Panc1 (cell line): ENCODE results near the gene SPOCK1. TPM values are rescaled to one million over a fixed set of nuclear protein-coding genes. Genes with fewer than 3 reads are reported as not detected.

Experiments
- ATAC-seq: fragments of 200-7000 bp; cut with Tn5 transposase; 2 replicates; pipeline ENCODE4 v1.9.1; 2020; ENCODE audit warnings: mild to moderate bottlenecking, moderate library complexity
- BruUV-seq: library from RNA; stranded (reverse); fragments of 400-500 nt; replicated peaks from 2 replicates; lab custom pipeline; 2021; lab: Mats Ljungman, UMichigan
- CTCF ChIA-PET: fragments of 300-600 bp; sonication (Branson Sonifier 250); formaldehyde crosslinking; loops from one replicate; lab custom pipeline; 2022; ENCODE audit warnings: antibody characterized with exemption; lab: Charles Lee
- POLR2A ChIA-PET: fragments of 300-600 bp; sonication (Branson Sonifier 250); formaldehyde crosslinking; loops from one replicate; lab custom pipeline; 2022; ENCODE audit warnings: antibody characterized with exemption; lab: Charles Lee
- DNase-seq: peaks from one replicate; pipeline ENCODE4 v3.0.0-alpha.2; 2010; ENCODE audit warnings: low read depth, low spot score
- H3K27ac ChIP-seq: 2 replicates; pipeline ENCODE4 v1.5.1; 2011; ENCODE audit warnings: mild to moderate bottlenecking, low read length, inconsistent platforms
- H3K27me3 ChIP-seq: fragments of 200-500 bp; sonication (Bioruptor generic); 2 replicates; pipeline ENCODE4 v1.6.0; 2014; ENCODE audit warnings: low read length, inconsistent platforms; ENCODE audit not compliant: control insufficient read depth, insufficient read depth
- H3K36me3 ChIP-seq: fragments of 200-500 bp; sonication (Bioruptor generic); 2 replicates; pipeline ENCODE4 v1.5.1; 2014; ENCODE audit warnings: inconsistent platforms, mild to moderate bottlenecking, low read length, moderate library complexity; ENCODE audit not compliant: control insufficient read depth, insufficient read depth
- H3K4me1 ChIP-seq: 2 replicates; pipeline ENCODE4 v1.5.1; 2011; ENCODE audit warnings: inconsistent platforms, mild to moderate bottlenecking, low read length, moderate library complexity; ENCODE audit not compliant: control insufficient read depth, insufficient read depth
- H3K4me3 ChIP-seq, 2 experiments: 2 replicates each; pipeline ENCODE4 v1.5.1; 2011 to 2012; ENCODE audit warnings: low read depth in 2 of 2, low read length in 2 of 2, mild to moderate bottlenecking in 2 of 2, inconsistent platforms in 1 of 2, moderate library complexity in 1 of 2
- H3K9me3 ChIP-seq: fragments of 200-500 bp; sonication (Bioruptor generic); 2 replicates; pipeline ENCODE4 v1.5.1; 2014; ENCODE audit warnings: low read depth, mild to moderate bottlenecking, inconsistent platforms, low read length, moderate library complexity; ENCODE audit not compliant: control insufficient read depth, insufficient read depth
- POLR2AphosphoS5 ChIP-seq: IDR thresholded peaks from 2 replicates; pipeline ENCODE4 v1.6.1; 2012; ENCODE audit warnings: mild to moderate bottlenecking, low read depth, low read length, moderate library complexity
- SIN3A ChIP-seq: IDR thresholded peaks from 2 replicates; pipeline ENCODE4 v1.6.1; 2012; ENCODE audit warnings: low read depth, mild to moderate bottlenecking, low read length, moderate library complexity, borderline replicate concordance; ENCODE audit not compliant: insufficient read depth
- TCF7L2 ChIP-seq: IDR thresholded peaks from 2 replicates; pipeline ENCODE4 v1.6.1; 2011; ENCODE audit warnings: mild to moderate bottlenecking, low read depth, low read length, inconsistent platforms
- in situ Hi-C: cut with HindIII; loops from 2 replicates; pipeline ENCODE4 v1.10.0; 2016; ENCODE audit warnings: low sequenced_read_pairs, low pct_unique_long_range_greater_than_20kb
- intact Hi-C: fragments of 100-400 bp; cut with micrococcal nuclease; formaldehyde crosslinking; loops from one replicate; pipeline ENCODE4 v1.10.0; 2022; ENCODE audit not compliant: unreplicated experiment
- total RNA-seq: library from RNA; stranded (reverse); gene quantifications from one replicate; pipeline ENCODE4 v1.2.1, GENCODE V29; 2021; ENCODE audit not compliant: unreplicated experiment
- TF ChIP-seq, protein P1 (sequence below): fragments of 450-650 bp; IDR thresholded peaks from 2 replicates; pipeline ENCODE4 v1.5.1; 2017; ENCODE audit warnings: mild to moderate bottlenecking
- TF ChIP-seq, protein P2 (sequence below), 2 experiments: IDR thresholded peaks; 2 replicates each; pipeline ENCODE4 v1.6.1; 2011 to 2012; ENCODE audit warnings: low read depth in 2 of 2, control low read depth in 1 of 2, low read length in 1 of 2, mild to moderate bottlenecking in 1 of 2, moderate library complexity in 1 of 2; ENCODE audit not compliant: insufficient read depth in 1 of 2

The SPOCK1 gene
- total RNA-seq, 1 experiment from 2014 or later, result 15.6 TPM

DNA sequence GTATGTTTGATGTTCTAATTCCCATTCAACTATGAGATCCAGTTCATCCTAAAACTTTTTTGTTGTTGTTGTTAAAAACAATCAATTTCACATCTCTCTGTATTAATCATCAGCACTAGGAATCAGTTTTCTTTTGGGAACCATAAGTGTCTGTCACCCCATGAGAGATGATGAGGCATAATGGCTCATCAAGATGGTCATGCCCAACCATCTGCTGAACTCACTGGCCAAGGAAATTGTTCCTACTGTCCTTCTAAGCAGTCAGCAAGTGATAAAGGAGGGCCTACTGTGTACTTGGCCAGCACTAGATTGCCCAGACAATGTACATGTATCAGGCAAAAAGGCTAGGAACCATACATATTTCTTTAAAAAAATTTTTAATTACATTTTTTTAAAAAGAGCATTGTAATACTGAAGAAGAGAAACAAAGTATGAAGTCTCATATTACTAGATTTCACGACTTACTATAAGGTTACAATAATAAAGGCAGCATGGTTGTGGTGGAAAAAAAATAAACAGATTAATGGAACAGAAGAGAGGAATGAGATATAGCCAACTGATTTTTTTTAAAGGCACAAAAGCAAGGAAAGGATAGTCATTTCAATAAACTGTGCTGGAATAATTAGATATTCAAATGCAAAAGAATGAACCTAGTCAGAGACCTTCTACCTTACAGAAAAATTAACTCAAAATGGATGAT lies 458.3 kb downstream of the SPOCK1 start:
- Histone ChIP-seq H3K4me1 (no peaks in the 10 kb centered on the region), H3K4me3 (no peak overlapping the region), H3K36me3 (no peaks in the 10 kb centered on the region), H3K9me3 (no peaks in the 10 kb centered on the region), H3K27me3 (no peaks in the 10 kb centered on the region), H3K27ac (no peak overlapping the region)
- intact Hi-C loops (no loop called here), in situ Hi-C loops (no loop called here)
- CTCF ChIA-PET, result no interaction called here
- no peak for DNase-seq
- no peak for ATAC-seq
- no peak for TF ChIP-seq SIN3A
- TF ChIP-seq, protein P1, sequence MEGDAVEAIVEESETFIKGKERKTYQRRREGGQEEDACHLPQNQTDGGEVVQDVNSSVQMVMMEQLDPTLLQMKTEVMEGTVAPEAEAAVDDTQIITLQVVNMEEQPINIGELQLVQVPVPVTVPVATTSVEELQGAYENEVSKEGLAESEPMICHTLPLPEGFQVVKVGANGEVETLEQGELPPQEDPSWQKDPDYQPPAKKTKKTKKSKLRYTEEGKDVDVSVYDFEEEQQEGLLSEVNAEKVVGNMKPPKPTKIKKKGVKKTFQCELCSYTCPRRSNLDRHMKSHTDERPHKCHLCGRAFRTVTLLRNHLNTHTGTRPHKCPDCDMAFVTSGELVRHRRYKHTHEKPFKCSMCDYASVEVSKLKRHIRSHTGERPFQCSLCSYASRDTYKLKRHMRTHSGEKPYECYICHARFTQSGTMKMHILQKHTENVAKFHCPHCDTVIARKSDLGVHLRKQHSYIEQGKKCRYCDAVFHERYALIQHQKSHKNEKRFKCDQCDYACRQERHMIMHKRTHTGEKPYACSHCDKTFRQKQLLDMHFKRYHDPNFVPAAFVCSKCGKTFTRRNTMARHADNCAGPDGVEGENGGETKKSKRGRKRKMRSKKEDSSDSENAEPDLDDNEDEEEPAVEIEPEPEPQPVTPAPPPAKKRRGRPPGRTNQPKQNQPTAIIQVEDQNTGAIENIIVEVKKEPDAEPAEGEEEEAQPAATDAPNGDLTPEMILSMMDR, result no peak
- TF ChIP-seq, protein P2, sequence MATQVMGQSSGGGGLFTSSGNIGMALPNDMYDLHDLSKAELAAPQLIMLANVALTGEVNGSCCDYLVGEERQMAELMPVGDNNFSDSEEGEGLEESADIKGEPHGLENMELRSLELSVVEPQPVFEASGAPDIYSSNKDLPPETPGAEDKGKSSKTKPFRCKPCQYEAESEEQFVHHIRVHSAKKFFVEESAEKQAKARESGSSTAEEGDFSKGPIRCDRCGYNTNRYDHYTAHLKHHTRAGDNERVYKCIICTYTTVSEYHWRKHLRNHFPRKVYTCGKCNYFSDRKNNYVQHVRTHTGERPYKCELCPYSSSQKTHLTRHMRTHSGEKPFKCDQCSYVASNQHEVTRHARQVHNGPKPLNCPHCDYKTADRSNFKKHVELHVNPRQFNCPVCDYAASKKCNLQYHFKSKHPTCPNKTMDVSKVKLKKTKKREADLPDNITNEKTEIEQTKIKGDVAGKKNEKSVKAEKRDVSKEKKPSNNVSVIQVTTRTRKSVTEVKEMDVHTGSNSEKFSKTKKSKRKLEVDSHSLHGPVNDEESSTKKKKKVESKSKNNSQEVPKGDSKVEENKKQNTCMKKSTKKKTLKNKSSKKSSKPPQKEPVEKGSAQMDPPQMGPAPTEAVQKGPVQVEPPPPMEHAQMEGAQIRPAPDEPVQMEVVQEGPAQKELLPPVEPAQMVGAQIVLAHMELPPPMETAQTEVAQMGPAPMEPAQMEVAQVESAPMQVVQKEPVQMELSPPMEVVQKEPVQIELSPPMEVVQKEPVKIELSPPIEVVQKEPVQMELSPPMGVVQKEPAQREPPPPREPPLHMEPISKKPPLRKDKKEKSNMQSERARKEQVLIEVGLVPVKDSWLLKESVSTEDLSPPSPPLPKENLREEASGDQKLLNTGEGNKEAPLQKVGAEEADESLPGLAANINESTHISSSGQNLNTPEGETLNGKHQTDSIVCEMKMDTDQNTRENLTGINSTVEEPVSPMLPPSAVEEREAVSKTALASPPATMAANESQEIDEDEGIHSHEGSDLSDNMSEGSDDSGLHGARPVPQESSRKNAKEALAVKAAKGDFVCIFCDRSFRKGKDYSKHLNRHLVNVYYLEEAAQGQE (IDR thresholded peaks at IDR 0.05; ENCODE audit: insufficient read depth in 1 of 2, low read depth in 2 of 2, low read length in 1 of 2), result no peak
- TF ChIP-seq TCF7L2, result no peak
- TF ChIP-seq POLR2AphosphoS5, result no peak
- POLR2A ChIA-PET, result no interaction called here
- BruUV-seq, result no TSS peak

DNA sequence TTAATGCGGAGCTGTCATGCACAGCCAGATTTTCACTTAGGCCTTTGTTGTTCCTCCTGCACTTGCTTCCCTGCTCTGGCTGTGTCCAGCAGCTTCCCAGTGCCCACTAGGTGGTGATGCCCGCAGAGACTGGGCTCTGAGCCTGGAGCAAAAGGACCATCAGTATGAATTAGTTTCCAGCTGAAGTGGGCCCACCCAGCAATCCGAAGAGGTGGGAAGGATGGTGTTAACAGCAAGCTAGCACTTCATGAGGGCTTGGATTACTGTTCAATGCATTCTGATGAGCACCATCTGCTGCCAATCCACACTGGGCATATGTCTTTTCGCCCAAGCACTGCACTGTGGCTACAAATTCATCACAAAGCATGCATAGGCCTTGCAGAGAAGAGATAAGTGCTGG lies 459.1 kb downstream of the SPOCK1 start:
- ChIA-PET POLR2A (no interaction called here), CTCF (no interaction called here)
- DNase-seq, result no peak
- in situ Hi-C loops (no loop called here), intact Hi-C loops (no loop called here)
- ATAC-seq, result no peak
- TF ChIP-seq, protein P1, result no peak
- no peaks in the 10 kb centered on the region for H3K27me3 ChIP-seq
- H3K36me3 ChIP-seq, result no peaks in the 10 kb centered on the region
- no TSS peak for BruUV-seq
- no peaks in the 10 kb centered on the region for H3K4me1 ChIP-seq
- no peak overlapping the region for H3K4me3 ChIP-seq
- H3K9me3 ChIP-seq, result no peaks in the 10 kb centered on the region
- H3K27ac ChIP-seq, result no peak overlapping the region
